NCI-H226 (cell line): ENCODE data around the gene GOLIM4.

Source experiments
- DNase-seq: peaks from one replicate; pipeline ENCODE4 v3.0.0-alpha.2; 2015

The GOLIM4 gene

DNA sequence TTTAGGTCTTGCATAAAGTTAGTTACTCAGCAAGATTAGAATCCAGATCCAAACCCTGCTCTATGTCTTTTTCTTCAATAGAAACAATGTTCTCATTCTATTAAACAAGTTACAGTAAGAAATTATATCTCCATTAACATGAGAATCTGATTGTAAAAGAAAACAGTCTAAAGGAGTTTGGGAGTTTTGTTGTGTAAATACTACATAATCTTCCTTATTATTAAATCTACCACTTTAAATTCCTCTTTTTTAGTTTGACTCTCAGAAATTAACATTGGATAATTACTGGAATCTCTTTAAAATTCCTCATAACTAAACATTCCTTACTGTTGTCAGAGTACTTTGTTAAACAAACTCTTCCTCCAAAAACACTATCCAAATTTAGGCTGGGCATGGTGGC lies 1.7 kb upstream of the GOLIM4 start:
- no peak for DNase-seq

DNA sequence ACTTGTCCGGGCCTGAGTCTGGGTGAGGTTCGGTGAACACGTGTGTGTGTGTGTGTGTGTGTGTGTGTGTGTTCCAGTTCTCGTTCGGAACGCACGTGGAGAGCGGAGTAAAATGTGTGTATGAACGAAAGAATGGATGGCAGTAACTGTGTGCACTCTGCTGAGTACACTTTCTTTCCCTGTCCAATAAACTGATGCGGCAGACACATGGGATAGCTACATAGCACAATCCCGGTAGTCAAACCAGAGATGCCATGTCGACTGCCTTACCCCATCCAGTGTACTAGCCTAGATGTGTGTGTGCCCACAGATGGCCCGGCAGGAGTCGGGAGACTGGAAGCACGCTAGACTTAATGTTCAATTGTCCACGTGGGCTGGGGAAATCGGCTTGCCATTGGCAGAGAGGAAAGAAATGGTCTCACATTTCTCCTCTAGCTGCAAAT lies 507 bp upstream of the GOLIM4 start:
- DNase-seq, result peak; percentile 63

DNA sequence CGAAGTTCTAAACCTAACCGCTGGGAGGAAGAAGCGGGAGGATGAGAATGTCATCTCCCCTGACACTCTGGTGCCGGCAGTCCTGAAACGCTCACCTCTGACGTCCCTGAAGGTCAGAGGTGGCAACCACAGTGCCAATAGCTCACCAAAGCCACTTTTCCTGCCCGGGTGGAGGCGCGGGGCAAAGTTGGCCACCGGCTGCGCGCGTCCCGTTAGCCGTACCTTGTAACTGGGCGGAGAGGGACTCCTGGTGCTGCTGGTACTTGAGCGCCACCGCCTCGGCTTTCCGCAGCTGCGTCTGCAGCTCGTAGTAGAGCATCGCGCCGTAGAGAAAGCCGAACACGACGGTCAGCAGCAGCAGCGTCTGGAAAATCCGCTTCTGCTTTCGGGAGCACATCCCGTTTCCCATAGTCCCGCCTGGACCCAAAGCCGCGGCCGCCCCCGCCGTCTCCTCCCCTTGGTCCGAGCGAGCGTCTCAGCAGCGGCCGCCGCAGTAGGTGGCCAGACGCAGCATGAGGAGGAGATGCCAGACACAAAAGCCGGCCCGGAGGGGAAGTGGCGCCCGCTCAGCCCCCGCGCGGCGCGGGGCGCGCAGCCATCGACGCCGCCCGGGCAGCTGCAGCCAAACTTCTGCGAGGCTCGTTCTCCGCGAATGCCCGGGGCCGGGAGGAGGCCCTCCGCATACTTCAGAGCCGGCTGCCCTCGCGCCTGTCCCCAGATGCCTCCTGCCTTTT lies 680 bp downstream of the GOLIM4 start:
- peak; percentile 40 for DNase-seq

DNA sequence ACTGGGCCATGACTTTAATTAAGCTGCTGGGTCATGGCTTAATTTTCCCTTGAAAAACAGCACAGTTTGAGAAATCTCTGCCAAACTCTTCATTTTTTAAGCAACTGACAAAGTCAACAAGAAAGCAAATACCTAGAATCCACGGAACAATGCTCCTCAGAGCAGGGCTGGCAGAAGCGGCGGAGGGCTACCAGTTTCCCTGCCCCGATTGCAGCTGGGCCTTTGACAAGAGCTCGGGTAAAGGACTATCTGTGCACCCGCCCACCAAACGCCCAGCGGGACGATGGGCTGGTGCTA lies 1.2 kb downstream of the GOLIM4 start:
- no peak for DNase-seq

DNA sequence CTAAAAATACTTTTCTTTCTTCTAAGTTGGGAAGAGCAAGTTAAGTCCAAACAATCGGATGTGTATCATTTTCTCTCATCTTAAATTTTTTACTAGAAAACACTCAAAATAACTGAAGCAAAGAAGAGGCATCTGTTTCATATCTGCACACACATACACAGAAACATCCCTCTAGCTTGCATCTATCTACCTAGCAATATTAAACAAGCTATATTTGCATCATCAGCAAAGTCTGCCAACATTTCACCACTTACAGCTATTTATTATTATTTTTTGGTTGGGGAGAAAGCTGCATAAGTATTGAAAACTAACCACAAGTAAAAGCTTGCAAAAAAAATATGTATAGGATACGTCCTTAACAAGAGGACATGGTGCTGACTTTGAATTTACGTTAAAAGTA lies 1.9 kb downstream of the GOLIM4 start:
- no peak for DNase-seq

DNA sequence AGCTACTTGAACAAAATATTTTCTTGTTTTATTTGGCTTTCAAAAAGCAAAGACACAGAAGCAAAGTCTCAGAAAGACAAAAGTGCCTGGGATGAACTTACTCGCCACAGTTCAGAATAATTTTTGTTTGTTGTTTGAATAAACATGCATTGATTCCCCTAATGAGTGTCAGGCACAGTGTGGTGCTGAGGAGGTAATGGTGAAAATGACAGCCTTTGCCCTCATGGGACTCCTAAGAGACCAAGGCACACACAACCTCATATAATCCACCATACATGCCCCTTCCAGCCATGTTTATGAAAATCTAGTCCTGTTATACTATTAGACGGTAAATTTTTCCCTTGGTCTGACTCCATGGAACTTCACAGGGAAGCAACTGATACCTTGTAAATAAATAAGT lies 2.5 kb downstream of the GOLIM4 start:
- no peak for DNase-seq

DNA sequence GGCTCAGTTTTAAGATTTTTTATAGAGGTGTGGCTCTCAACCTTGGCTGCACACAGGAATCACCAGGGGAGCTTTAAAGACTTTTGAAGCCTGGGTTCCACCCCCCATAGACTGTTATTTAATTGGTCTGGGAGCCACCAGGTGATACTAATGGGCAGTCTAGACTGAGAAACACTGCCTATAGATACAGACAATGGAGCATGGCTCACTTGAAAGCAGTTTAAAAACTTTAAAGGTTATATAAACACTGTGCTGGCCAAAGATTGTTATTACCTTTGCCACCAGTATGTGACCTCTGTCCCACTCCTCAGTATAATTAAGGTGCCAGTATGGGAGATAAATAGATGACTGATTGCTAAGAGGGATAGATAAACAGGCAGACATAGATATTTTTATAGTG lies 3.8 kb downstream of the GOLIM4 start:
- no peak for DNase-seq

DNA sequence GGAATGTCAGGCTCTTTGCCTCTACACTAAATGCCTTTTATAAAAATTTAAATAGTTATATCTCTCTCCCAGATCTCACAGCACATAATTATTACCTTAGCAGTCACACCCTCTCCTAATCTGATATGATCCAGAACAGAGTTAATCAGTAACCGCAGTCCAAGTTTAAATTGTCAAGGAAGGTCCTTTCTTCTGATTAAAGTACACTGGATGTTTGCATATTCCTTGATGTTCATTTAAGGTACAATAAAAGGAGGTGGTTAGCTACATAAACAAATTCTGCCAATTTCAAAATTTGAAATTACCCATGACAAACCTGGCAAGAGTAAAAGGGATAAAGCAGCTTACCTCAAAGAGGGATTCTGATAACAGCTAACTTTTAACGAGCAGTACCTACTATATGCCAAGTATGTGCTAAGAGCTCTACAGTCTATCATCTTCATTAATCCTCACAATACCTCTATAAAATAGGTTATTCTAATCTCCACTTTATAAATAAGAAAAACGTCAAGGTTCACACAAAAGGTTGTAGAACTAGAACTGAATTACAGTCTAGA lies 4.3 kb downstream of the GOLIM4 start:
- no peak for DNase-seq

DNA sequence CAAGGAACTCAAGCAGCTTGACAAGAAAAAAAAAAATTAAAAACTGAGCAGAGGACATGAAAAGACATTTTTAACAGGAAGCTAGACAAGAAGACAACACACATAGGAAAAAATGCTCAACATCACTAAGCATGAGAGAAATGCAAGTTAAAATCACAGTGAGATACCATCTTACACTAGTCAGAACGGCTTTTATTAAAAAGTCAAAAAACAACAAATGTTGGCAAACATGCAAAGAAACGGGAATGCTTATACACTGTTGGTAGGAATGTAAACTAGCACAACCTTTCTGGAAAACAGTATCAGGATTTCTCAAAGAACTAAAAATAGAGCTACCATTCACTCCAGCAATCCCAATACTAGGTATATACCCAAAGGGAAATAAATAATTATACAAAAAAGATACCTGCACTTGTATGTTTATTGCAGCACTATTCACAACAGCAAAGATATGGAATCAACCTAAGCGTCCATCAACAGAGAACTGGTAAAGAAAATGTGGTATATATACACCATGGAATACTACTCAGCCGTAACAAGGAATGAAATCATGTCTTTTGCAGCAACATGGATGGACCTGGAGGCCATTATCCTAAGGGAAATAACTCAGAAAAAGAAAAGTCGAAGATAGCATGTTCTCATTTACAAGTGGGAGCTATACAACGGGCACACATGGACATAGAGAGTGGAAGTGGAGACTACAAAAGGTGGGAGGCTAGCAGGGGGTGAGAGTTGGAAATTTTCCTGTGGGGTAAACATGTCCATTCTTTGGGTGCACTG lies 5.2 kb downstream of the GOLIM4 start:
- DNase-seq, result no peak

DNA sequence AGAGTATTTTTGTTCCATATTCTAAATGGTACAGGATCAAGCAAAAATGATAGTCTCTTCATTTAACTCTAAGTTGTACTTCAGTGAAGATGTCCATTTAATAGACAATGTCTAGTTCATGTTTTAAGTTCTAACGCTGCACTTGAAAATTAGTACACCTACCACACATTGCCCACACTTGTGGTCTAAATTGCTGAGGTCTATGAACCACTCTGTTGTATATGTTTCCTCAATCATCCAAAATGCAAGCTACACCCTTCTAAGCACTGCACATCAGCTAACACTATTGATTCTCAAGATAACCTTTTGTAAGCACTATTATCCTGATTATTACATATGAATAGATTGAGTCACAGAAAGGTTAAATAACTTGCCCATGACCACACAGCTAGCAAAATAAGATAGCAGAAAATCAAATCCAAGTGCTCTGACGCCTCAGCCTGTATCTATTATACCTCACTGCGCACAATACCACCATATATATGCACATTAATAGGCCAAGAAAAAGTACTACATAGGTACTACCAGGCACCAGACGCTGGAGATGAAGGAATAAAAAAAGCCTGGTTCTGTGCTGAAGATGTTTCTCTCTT lies 6.4 kb downstream of the GOLIM4 start:
- DNase-seq, result no peak

DNA sequence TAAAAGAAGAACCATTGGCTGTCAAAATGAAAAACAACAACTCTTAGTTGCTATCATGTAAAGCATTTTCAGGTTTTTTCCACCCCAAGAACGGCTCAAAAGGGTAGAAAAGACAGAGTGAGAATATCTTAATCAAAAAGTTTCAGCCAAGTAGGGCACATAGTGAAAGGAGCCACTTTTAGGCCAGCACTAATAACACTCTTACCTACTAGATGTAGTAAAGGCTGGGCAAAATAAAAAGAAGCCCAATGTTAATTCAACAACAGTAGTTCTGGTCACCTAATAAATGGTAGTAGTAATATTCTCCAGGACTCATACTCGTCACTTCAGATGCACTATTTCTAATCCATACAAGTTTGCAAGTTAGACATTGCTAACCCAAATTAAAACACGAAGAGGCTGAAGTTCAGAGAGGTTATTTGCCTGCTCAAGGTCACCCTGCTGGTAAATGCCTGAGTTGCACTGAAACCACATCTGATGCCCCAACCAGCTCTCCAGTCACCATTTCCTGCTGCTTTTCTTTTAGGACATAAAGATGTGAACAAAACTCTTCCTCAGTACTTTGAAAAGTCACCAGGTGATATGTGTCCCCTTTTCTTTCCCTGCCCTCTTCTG lies 7.5 kb downstream of the GOLIM4 start:
- no peak for DNase-seq

DNA sequence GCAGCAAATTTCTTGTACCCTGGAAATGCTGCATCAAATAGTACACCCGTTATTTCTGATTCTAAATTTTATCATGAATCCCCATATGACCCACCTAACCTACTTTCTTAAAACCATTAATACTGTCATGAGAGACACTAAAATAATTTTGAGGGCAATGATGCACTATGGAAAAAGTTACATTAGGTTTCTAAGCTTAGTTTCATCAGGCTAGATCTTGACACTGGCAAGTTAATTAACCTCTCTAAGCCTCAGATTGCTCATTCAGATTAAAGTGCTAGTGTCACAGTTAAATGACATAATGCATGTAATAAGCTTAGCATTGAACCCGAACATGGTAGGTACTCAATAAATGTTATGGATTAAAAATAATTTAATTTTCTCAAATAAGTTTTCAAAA lies 8.2 kb downstream of the GOLIM4 start:
- no peak for DNase-seq

DNA sequence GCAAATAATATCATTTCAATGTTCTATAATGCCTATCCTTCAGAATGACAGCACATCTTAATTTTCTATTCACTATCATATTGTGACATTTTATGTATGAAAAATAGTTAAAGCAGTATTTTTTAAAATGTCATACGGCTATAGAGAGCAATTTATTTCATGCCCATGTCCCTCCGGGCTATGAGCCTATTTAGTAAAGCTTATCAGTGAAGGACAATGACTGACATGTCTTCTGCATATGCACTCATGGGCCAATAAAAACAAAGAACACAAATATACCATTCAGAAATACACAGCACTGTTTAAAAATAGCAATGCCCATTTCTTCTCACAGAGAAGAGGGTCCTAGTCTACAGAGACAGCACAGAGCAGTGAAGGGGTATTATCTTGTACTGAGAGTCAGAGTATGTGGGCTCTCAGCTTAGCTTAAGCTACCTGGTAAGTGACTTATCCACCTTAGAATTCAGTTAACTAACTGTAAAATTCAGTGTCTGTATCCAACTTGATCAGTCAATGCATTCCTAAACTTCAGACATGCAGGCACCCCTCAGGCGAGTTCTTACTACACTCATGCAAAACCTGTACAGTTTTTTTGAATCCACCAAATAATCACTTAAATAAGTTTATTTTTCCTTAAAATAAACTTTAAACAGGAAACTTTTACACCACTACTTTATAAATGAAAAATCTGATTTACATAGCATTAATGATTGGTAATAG lies 9.0 kb downstream of the GOLIM4 start:
- no peak for DNase-seq

DNA sequence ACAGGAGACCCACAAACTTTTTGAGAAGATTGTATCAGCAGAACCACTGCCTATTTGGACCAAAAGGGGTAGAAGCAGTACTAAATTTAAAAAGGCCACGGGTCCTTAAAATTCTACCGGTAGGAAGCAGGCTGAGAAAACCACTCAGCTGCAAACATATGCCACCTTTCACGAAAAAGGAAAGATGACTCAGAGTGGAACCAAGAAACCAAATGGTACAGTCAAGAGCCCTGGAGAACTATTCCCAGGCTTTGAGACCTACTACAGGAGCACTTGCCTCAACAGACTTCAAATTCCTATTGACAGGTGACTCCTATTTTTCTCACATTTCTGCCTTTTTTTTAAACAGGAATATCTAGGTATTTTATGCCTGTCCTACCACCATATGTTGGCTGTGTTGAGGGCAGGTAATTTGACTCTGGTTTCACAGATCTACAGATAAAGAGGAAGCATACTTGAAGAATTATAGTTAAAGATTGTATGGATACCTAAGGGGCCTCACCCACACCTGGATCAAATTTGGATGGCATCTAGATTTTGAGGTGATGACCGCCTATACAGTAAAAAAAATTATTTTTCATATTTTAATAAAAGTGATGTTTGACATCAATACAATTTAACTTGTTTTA lies 10.1 kb downstream of the GOLIM4 start:
- no peak for DNase-seq

DNA sequence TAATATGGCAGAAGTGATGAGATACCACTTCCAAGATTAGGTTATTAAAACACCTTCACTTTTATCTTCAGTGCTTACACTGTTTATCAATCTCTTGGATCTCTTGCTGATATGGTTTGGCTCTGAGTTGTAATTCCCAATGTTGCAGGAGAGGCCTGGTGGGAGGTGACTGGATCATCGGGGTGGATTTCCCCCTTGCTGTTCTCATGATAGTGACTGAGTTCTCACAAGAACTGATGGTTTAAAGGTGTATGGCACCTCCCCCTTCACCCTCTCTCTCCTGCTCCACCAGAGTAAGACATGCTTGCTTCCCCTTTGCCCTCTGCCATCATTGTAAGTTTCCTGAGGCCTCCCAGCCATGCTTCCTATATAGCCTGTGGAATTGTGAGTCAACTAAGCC lies 11.8 kb downstream of the GOLIM4 start:
- no peak for DNase-seq

DNA sequence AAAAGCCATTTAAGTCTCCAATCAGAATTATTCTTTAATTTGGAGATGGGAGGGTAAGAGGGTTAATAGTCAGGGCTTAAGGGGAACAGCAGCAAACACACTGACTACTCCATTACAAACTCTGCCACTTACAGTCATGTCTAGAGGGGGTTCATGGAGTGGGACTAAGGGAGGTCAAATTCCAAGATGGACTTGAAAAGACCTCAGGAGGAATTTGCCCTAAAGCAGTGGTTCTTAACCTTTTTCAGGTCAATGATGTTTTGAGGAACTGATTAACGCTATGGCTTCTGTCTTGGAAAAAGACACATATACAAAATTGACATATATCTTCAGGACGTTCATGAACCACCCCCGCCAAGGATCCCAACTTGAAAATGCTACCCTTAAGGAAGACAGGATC lies 13.9 kb downstream of the GOLIM4 start:
- DNase-seq, result no peak

DNA sequence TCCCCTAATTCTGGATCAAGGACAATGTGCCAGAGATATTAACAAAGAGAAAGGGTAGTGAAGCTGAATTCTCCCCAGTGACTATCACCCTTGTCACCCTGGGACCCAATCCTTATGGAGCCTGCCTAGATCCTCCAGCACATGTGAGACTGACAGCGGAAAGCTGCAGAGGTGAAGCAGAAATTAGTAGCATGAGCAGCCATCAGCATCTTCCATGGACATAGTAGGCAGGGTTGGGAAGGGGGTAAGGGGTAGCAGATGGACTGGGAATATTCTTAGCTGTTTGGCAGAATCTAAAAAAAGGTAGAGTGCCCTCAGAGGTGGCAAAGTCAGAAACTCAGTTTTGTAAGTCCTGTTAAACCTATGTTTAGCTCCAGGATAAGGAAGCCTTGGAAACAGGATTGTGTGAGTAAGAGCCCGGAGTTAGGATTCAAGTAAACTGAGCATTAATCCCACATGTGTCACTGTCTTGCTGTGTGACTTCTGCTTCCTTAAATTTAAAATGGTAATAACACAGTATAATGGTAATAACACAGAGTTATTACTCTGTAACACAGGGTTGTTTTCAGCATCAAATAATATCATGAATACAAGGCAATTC lies 14.5 kb downstream of the GOLIM4 start:
- DNase-seq, result no peak

DNA sequence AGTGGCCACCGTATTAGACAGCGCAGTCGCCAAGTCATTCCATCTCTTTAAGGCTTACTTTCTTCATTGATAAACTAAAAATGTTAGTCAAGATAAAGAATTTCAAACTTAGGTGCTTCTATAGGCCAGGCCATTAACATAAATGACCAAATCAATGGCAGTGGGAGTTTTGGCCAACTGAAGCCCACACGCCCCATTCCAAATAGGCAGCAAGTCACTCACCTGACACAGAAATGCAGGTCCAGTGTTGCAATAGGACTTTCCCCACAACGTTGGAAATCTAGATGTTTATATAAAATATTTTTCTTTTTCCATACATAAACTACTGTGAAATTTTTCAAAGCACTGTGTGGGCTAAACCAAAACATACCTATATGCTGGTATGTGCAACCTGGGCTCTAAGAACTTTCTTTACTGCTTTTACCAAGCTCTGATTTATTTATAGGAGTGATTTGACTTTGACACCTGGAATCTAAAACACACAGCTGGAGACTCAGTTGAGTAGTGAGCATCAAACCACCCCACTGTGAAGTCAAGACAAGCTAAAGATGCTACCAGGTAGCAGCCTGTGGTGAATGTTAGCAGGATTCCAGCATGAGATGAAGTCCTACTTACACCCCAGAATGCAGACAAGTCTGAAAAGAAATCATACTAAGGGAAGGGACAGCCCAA lies 15.1 kb downstream of the GOLIM4 start:
- DNase-seq, result no peak

DNA sequence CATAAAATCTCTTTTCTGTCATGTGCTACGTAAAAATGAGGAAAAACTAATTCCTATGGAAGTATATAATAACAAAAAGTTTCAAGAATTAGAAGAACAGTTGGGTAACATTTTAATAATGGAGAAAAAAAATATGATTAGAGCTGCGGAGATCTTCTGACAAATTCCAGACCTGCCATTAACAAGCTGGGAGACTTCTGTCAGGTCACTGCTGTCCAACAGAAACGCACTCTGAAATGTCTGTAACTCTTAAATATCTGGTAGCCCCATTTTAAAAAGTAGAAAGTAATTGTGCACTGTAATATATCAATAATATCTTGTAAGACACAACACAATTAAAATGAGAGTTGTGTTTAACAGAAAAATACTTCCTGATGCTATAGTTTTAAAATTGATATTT lies 15.7 kb downstream of the GOLIM4 start:
- no peak for DNase-seq

DNA sequence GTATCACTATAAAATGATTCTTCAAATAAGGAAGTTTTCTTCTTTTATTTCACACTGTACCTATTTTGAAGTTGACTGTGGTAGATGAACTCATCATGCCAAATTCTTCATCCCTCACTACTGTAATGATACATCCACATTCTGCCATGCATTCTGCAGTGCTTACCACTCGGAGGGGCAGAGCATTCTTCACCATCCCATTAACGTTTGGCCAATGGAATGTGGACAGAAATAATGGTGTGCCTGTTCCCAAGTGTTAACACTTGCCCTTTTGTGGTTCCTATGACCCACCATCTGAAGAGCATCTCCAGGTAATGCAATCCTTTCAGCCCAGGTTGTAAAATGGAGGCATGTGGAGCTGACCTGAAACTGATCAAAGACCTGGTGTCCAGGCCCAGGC lies 18.6 kb downstream of the GOLIM4 start:
- DNase-seq, result no peak

DNA sequence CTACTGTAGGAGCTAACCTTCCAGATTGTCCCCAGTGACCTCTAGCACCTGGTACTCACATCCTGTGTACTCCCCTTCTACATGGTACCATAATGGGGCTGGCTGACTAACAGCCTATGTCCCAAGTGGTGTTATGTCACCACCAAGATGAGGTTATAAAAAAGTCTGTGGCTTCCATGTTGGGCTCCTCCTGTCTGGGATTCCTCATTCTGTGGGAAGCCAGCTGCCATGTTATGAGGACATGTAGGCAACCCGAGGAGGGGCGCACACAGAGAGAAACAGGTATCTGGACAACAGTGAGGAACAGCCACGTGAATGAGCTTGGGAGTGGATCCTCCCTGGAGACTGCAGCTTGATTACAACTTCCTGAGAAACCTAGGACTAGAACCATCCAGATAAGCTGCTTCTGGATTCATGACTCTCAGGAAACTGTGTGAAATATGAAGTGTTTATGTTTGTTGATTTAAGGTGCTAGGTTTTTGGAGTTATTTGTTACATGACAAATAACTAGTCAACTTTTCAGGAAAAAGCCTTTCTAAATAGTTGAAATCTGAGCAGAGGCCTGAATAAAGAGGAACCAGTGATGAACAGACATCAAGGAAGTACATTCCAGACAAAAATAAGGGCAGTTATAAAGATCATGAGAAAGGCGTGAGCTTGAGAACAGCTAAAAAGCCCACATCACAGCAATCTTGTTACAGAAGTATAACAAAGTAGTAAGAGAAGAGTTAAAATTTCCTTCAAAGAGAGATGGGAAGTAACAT lies 21.7 kb downstream of the GOLIM4 start:
- no peak for DNase-seq
